ENCODE data around the gene FARSA. TPM values are rescaled to one million over a fixed set of nuclear protein-coding genes. Genes with fewer than 3 reads are reported as not detected.

FARSA gene
- total and polyA plus RNA-seq, 2 of the 13 experiments (the other 11 are each of a cell fraction or from before 2014, with no cell fraction given) = 25.9 to 72.0 TPM

DNA sequence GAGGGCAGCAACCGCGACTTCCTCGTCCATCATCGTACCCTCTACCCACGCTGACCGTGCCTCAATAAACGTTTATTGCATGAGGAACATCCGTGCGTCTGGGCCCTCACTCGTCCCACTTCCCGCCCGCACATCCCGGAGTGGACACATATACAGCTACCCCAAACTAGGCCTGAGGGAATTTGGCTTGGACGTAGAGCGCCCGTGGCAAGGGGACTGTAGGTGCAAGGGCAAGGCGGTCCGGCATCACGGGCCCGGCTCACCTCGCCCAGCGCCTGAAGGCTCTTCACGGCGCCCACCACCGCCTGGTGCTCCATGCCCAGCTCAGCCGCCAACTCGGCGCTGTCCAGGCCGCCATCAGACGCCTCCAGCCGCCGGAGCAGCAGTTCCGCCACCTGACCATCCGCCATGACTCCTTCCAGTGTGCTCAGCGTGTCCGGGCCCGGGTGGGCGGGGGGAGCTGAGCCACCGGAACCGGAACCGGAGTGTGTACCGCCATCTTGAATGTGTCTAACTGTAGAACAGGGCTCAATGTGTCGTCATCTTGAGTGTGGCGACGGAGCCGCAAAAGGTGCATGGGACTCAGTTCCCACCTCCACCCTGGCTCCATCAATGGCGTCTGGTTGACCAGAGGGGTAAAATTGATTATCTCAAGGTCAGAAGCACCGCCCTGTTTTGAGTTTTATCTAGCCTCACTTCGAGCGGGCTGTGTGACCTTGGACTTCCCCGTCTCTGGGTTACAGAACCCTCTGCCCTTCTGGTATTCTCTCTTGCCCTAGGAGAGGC lies at the start of gene FARSA (continued):
- TF ChIP-seq ZNF496 (CRISPR knock-in tag; IDR thresholded peaks at IDR 0.05; ENCODE audit: insufficient replicate concordance) (no peak), ZNF333 (CRISPR knock-in tag; IDR thresholded peaks at IDR 0.05; ENCODE audit: borderline replicate concordance) (peak; percentile 33; the same call in 1 of the 2 replicates), ZNF605 (CRISPR knock-in tag; IDR thresholded peaks at IDR 0.05) (peak; percentile 92), SNRNP70 (IDR thresholded peaks at IDR 0.05; ENCODE audit: low read depth, low read length) (no peak), ZSCAN21 (CRISPR knock-in tag; IDR thresholded peaks at IDR 0.05; ENCODE audit: borderline replicate concordance) (peak; percentile 44; the same call in 1 of the 2 replicates), TBX3 (IDR thresholded peaks at IDR 0.05; ENCODE audit: borderline replicate concordance) (no peak), ELF4 (CRISPR knock-in tag; IDR thresholded peaks at IDR 0.05; ENCODE audit: borderline replicate concordance) (0 out of 2 replicates have a peak, but pooled peaks have one; percentile 34), RBFOX2 (IDR thresholded peaks at IDR 0.05; ENCODE audit: low read depth, low read length) (peak; percentile 94), ZNF589 (CRISPR knock-in tag; conservative IDR thresholded peaks at IDR 0.05) (peak; percentile 71; the same call in 1 of the 2 replicates), KDM4B (CRISPR knock-in tag; IDR thresholded peaks at IDR 0.05) (peak; percentile 50; the same call in 1 of the 2 replicates), KLF11 (CRISPR knock-in tag; IDR thresholded peaks at IDR 0.05) (no peak), ZNF687 (CRISPR knock-in tag; IDR thresholded peaks at IDR 0.05) (peak; percentile 89), EP300 (IDR thresholded peaks at IDR 0.05; ENCODE audit: low read depth in 2 of 2, low read length in 2 of 2) (no peak; a peak in 1 of 4 replicates), EP300 (CRISPR knock-in tag; IDR thresholded peaks at IDR 0.05; ENCODE audit: borderline replicate concordance) (no peak; the same call in 1 of the 2 replicates), ZNF652 (CRISPR knock-in tag; IDR thresholded peaks at IDR 0.05; ENCODE audit: borderline replicate concordance, low read depth) (no peak), ZNF431 (CRISPR knock-in tag; IDR thresholded peaks at IDR 0.05; ENCODE audit: borderline replicate concordance, low read depth) (peak; percentile 87; the same call in 1 of the 2 replicates), TGIF2 (CRISPR knock-in tag; IDR thresholded peaks at IDR 0.05) (no peak), TSC22D2 (CRISPR knock-in tag; IDR thresholded peaks at IDR 0.05; ENCODE audit: borderline replicate concordance) (no peak), AHR (CRISPR knock-in tag; IDR thresholded peaks at IDR 0.05) (no peak)
- TF ChIP-seq, protein P1, sequence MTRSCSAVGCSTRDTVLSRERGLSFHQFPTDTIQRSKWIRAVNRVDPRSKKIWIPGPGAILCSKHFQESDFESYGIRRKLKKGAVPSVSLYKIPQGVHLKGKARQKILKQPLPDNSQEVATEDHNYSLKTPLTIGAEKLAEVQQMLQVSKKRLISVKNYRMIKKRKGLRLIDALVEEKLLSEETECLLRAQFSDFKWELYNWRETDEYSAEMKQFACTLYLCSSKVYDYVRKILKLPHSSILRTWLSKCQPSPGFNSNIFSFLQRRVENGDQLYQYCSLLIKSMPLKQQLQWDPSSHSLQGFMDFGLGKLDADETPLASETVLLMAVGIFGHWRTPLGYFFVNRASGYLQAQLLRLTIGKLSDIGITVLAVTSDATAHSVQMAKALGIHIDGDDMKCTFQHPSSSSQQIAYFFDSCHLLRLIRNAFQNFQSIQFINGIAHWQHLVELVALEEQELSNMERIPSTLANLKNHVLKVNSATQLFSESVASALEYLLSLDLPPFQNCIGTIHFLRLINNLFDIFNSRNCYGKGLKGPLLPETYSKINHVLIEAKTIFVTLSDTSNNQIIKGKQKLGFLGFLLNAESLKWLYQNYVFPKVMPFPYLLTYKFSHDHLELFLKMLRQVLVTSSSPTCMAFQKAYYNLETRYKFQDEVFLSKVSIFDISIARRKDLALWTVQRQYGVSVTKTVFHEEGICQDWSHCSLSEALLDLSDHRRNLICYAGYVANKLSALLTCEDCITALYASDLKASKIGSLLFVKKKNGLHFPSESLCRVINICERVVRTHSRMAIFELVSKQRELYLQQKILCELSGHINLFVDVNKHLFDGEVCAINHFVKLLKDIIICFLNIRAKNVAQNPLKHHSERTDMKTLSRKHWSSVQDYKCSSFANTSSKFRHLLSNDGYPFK (CRISPR knock-in tag; IDR thresholded peaks at IDR 0.05; ENCODE audit: borderline replicate concordance) = peak; percentile 99

All from HepG2 (cell line).